Hematopoietic multipotent progenitor cell (in vitro differentiated cells): Measurements from ENCODE around the gene PGS1. TPM values are rescaled to one million over a fixed set of nuclear protein-coding genes. Genes with fewer than 3 reads are reported as not detected.

Source experiments
- DNase-seq, 3 donors: peaks; one replicate each; pipeline ENCODE4 v3.0.0-alpha.2; 2011 to 2015; ENCODE audit warnings: low read depth in 2 of 3, low spot score in 2 of 3
- total RNA-seq: library from RNA; depleted of rRNA; stranded (reverse); fragments of >200 nt; gene quantifications from one replicate; pipeline ENCODE4 v1.2.3, GENCODE V29; 2012

PGS1 gene
- total RNA-seq, 1 donor = 101 TPM

DNA sequence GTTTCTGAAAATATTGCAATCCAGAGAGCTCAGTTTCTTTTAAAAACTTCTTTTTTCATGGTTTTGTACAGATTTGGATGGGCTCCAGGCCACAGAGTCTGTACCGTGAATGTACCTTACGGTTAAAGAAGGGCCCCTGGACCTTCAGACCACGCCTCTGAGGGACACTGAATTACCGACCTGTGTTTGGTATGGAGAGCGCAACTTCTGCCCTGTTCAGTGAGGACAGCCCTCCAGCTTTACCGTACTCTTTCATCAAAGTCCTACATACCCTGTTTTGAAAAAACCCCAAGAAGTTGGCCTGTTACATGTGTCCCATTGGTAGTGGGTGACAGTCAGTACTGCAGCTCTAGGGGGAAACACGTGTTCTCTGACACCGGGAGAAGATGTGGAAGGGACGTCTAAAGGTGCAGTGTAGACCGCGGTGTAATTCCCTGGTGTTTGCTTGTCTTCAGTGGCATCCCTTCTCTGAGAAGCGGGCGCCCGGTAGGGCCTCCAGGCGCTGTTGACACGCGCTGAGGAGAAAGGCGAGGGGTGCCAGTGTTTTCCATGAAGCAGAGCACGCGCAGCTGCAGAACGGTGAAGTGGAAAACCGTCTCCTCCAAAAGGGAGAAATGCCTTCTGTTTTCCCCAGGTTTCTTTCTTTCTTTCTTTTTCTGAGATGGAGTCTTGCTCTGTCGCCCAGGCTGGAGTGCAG, 6.2 kb downstream of the PGS1 start:
- DNase-seq = peak in 1 of 3 donors; percentile 10

DNA sequence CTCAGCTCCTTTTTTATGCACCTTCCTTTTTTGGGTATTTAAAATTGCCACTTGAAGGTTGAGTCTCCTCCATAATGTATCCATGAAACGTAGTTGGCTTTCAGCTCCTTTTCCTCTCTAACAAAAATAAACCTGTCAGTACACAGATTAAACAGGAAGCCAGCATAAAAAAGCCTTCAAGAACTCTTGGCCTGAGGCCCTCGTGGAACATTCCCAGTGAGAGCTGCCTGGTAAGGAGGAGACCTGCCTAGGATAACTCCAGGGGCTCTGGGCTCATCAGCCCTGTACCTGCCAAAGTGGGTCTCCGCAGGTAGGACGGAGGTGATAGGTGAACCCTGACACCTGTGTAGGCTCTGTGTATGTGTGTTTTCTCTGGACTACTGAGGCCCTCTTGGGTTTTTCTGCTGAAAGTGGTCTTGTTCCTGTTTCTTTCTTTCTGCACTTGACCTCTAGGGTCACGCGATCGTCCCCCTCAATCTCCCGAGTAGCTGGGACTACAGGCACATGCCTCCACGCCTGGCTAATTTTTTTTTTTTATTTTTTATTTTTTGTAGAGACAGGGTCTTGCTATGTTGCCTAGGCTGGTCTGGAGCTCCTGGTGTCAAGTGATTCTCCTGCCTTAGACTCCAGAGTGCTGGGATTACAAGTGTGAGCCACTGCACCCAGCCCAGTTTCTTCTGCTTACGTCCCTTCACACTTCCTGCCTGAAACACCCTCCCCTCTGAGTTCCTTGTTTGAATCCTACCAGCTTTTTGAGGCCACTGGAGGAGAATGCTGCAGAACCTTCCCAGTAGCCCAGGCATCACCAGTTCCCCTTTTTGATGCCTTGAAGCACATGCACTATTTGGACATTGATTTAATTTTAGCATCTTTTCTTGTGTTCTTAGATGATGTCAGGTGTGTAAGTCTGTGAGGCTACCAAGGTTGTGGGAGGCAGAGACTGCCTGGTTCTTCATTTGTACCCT, 9.8 kb downstream of the PGS1 start:
- DNase-seq = peak in 1 of 3 donors; percentile 71

DNA sequence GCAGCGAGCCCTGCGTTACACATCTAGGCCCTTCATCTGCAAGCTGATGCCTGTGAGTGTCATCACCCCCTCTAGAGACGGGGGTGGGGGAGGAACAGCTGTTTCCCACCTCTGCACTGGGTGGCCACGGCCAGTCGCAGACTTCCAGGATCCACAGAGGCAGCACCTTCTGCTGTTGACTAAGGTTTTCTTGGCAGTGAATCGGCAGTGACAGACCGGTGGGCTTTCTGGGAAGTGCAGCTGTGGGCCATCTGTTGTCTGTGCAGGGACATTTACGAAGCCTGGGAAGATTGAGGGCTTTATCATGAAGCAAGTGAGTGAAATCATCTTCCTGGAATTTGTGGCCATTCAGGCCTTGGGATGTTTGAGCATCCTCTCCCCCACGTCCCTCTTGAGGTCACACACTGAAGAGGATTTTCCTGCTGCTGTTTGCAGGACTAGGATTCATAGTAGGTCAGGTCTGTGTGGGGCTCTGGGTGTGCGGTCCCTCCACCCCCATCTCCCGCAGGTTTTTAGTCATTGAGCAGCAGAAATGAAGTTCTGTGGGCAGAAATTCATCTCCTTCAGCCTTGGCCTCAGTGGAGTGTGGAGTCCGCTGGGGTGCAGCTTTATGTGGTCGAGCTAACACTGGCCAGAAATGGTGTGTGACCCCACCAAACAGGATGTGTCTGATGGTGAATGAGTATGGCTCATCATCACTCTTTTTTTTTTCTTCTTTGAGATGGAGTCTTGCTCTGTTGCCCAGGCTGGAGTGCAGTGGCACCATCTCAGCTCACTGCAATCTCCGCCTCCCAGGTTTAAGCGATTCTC, 12.0 kb downstream of the PGS1 start:
- DNase-seq = no peak

DNA sequence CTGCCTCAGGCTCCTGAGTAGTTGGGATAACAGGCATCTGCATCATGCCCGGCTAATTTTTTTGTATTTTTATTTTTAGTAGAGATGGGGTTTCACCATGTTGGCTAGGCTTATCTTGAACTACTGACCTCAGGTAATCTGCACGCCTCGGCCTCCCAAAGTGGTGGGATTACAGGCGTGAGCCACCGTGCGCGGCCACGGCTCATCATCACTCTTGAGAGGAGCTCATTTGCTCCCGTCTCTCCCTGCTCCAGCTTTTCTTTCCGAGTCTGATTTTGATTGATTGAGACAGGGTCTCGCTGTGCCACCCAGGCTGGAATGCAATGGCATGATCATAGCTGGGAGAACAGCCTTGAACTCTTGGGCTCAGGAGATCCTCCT, 12.6 kb downstream of the PGS1 start:
- no peak for DNase-seq

DNA sequence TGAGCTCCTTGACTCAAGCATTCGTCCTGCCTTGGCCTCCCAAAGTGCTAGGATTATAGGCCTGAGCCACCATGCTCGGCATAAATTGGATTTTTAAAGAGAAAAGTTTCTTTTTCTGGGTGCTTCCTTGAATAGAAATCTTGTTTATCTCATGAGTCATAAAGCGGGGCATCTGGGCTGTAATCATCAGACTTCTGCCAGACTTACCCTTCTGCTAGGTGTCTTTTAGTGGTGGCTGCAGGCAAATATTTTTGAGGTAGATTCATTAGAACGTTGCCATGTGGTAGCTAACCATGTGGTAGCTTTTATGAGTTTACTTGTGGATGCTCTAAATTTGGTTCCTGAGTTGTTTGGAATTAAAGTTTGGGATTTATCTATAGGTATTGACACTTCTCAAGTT, 13.4 kb downstream of the PGS1 start:
- no peak for DNase-seq

DNA sequence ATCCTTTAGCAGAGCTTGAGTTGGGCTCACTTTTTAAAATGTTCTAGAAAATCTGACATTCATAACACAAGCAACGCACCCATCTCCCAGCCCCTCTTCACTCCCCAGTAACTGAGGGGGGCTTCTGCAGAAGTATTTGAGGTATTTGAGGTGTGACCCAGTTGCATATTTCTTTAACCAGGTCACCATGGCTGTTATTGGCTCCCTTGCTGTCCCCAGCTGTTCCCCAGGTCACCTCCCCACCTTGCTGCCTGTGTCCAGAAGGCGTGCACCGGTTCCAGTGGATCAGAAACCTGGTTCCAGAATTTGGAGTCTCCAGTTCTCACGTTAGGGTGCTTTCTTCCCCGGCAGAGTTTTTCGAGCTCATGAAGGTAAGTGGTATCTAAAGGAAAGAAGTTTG, 13.8 kb downstream of the PGS1 start:
- DNase-seq = no peak

DNA sequence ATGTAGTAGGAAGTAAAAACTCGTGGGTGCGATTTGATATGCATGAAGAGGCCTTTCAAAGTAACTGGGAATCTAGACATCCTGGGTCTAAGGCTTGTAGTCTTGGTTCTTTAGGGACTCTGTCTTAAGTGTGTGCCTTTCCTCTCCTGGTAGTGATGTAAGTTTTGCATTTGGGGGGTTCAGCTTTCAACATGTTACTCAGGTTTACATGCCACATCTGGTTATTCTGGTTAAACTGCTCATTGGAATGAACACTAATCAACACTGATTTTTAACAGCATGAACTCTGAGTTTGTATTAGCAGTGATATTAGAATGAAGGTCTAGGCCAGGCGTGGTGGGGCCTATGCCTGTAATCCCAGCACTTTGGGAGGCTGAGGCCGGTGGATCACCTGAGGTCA, 15.1 kb downstream of the PGS1 start:
- no peak for DNase-seq

DNA sequence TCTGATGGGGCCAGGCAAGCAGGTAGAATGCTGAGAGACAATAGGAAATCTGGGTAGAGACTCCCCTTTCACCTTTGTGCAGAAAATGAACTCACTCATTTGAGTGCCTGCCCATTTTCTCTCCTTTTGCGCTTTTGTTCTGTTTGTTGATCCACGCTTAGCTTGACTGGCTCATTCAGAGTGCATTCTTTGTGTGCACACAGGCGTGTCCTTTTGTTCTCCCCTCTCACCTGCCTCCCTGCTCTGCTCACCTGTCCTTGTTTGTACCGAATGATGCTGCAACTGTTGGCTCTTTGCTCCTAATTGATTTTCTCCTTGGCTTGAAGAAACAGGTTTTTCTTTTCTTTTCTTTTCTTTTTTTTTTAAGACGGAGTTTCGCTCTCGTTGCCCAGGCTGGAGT, 15.8 kb downstream of the PGS1 start:
- DNase-seq = no peak

DNA sequence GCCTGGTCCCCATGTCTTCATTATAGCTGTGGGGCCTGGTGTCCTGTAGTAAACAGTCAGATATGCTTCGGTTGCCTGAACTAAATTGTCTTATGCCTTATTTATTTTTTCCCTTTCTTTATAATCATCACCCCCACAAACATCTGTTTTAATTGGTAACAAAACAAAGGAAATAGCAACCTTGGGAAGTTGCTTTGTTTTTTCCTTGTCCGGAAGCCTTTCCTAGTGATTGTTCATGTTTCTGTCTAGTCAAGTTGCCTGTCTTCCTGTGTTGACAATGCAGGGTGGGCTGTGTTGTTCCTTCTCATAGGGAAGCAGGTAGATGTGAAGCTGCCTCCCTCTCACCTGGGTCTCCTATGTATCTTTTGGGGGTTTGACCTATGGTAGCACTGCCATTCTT, 16.7 kb downstream of the PGS1 start:
- no peak for DNase-seq

DNA sequence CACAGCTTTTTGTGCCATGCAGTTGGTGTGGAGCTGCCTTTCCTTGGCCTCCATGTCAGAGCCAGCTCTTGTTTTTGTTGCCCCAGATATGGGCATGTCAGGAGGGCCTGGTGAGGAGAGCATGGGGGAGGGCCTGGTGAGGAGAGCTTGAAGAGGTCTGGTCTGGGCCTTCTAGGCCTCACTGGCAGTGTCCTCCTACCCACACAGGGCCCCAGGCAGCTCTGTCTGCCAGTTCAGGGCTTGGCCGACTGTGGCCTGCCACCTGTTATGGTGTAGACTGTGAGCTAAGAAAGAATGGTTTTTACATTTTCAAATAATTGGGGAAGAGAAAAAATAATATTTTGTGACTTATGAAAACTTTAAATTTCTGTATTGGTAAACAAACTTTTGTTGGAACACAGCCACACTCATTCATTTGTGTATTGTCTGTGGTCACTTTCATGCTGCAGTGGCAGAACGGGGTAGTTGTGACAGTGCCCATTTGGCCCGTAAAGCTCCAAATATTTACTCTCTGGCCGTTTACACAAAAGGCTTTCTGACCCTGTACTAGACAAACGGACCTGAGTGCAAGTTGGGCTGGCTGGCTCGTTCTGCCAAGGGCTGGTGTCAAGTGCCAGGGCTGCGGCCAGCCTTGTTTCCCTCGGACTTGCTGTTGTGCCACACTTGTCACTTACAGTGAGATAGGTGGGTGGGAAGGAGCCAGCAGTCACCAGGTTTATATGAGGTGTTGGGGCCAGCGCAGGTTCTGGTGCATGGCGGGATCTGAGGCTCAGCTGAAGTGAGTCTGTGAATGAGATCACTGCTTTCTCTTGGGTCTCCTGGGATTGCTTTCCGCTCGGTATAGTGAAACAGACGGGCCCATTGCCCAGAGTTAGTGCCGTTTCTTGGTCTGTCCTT, 18.2 kb downstream of the PGS1 start:
- DNase-seq = no peak

DNA sequence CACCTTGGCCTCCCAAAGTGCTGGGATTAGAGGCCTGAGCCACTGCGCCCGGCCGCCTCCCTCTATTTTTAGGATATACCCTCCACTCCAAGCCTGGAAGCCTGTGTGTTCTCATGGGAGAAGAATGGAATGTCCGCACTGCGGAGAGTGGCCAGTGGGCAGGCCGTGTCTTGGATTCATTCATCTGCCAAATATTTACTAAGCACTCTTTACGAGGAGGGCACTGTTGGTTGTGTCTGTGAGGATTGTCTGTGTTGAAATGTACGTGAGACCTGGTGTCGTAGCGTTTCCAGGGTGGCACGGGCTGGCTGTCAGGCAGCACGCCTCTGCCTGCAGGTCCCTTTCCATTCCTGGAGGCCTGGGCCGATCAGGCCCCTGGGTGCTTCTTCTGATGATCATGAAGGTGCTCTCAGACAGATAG, 19.2 kb downstream of the PGS1 start:
- DNase-seq = no peak

DNA sequence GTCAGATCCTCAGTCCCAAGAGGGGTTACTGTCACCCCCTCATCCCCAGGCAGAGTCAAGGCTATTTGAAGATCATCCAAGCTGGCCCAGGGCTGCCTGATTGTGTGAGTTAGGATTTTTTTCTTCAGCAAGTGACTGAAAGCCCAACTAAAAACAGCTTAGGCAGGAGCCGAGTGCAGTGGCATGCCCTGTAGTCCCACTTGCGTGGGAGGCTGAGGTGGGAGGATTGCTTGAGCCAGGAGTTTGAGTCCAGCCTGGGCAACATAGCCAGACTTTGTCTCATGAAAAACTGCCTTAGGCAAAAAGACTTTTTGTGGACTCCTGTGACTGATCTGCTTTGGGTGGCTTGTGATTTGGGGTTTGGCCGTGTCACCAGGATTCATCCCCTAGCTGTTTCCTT, 19.9 kb downstream of the PGS1 start:
- DNase-seq = no peak

DNA sequence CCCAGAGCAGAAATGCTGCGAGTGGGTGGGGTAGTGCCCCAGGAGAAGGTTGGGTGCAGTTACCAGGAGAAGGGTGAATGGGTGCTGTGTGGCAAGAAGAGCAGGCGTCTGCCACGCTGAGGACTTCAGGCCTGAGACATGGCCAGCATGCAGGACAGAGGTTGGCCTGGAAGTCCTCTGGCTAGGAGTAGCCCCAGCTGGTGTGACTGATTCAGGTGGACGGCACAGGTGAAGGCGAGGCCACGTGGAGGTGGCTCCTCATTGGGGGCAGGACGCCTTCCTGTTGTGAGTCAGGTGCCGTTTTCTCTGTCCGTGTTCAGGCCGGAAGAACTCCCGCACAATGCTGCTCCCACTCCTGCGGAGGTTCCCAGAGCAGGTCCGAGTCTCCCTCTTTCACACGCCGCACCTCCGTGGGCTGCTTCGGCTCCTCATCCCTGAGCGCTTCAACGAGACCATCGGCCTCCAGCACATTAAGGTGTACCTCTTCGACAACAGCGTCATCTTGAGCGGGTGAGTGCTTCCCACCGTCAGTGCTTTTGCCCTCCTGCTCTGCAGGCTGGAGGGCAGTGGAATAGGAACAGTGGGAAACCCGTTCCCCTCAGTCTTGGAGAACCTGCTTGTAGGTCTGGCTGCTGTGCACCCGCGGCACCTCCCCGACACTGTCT, 20.7 kb downstream of the PGS1 start:
- DNase-seq = no peak

DNA sequence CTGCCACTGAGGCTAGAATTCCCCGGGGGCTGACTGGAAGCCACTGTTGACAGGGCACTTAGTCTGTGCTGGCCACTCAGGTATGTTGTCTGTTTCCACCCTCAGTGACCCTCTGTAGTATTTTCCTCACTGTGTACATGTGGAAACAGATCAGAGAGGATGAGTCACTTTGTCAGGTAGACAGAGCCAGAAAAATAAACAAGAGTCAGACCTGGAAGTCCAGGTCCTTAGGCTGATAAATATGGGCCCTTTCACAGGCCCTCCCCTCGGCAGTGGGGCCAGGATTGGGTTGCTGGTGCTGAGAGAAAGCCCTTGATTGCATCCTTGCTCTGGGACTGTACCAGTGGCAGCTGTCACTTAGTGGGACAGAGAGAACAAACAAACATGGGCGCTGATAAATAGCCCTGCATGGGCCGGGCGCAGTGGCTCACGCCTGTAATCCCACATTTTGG, 21.3 kb downstream of the PGS1 start:
- no peak for DNase-seq

DNA sequence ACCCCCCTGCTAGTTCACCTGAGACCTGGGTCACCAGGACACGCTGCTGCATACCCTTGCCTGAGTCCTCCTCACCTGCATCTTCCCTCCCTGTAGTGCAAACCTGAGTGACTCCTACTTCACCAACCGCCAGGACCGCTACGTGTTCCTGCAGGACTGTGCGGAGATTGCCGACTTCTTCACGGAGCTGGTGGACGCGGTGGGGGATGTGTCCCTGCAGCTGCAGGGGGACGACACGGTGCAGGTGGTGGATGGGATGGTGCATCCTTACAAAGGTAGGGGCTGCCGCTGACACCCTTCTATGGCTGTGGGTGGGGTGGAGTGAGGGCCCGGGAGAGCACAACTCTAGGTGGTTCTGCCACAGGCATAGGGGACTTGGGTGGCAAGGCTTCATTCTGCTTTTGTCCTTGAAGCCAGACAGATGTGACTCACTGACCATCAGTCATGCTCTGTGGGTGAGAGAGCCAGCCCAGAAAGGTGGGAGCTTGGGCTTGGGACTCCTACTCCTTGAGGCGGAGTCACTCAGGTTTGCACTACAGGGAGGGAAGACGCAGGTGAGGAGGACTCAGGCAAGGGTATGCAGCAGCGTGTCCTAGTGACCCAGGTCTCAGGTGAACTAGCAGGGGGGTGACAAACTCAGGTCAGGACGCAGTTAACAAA, 22.3 kb downstream of the PGS1 start:
- no peak for DNase-seq

DNA sequence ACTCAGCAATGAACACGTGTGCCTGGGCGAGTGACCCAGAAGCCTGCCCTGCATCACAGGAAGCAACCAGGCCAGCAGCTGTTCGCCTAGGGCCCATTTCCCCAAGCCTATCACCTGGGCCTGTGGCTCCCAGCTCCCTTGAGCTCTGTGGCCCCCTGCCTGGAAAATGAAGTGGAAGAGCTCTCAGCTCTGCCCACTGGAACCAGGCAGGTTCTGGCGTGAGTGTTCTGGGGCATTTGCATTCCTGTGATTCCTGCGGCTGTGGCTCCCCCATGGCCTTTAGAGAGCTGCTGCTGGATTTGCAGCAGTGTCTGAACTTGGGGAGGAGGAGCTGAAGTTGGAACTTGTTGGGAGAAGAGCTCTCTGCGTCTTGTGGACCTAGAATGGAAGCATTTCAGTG, 22.8 kb downstream of the PGS1 start:
- DNase-seq = no peak

DNA sequence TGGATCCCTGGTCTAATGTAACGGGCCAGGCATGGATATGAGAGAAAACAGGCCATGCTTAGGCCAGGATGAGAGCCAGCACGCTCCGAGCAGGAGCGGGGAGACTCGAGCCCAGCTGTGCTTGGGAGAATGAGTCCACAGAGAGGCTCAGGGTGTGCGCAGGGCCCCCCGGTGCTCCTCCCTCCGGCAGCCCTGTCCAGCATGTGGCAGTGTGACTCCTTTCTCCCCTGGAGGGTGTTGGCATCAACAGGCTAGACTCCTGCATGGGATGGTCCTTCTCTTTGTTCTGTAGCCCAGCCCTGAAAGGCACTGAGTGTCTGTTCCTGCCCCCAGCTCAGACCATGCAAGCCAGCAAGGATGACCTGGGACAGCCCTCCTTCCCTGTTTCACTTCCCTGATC, 23.4 kb downstream of the PGS1 start:
- DNase-seq = no peak

DNA sequence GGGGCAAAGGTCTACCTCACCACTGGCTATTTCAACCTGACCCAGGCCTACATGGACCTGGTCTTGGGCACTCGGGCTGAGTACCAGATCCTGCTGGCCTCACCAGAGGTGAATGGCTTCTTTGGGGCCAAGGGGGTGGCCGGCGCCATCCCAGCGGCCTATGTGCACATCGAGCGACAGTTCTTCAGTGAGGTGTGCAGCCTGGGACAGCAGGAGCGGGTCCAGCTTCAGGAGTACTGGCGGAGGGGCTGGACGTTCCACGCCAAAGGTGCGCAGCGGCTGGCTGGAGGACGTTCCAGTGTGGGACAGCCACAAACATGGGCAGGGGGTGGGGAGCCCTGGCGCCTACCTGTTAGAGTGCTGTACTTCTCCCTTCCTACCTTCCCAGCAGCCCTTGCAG, 25.4 kb downstream of the PGS1 start:
- DNase-seq = no peak

DNA sequence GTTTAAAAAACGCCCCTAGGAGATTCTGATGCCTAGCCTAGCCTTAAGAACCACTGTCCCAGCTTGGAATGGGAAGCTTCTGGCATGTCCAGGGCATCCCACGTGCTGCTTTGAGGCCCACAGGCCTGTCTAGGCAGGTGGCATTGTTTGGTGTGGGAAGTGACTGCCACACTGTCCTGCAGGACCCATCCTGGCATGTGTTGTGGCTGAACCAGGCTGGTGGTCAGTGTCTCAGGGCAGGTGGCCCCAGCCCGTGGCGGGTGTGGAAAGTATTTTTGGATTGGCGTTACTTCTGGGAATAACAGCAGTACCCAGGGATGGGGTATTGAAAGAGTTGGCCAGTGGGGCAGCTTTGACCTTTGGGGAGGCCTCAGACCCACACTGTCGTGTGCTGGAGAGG, 27.9 kb downstream of the PGS1 start:
- no peak for DNase-seq
